Stimulated activated CD8-positive, alpha-beta memory T cell treated with anti-CD3 and anti-CD28 coated beads, Interleukin-15, amount 100 ng/mL, for 1 hour (primary cell): ENCODE results near the gene DLX2.
"Not testable (repeated sequence)": the region's sequence is repeated elsewhere in the genome, so short reads cannot be mapped to it uniquely, and the experiment has no call there.

Source experiments
- DNase-seq: peaks from one replicate; pipeline ENCODE4 v3.0.0-alpha.2; 2020; ENCODE audit warnings: low read depth

Gene DLX2

DNA sequence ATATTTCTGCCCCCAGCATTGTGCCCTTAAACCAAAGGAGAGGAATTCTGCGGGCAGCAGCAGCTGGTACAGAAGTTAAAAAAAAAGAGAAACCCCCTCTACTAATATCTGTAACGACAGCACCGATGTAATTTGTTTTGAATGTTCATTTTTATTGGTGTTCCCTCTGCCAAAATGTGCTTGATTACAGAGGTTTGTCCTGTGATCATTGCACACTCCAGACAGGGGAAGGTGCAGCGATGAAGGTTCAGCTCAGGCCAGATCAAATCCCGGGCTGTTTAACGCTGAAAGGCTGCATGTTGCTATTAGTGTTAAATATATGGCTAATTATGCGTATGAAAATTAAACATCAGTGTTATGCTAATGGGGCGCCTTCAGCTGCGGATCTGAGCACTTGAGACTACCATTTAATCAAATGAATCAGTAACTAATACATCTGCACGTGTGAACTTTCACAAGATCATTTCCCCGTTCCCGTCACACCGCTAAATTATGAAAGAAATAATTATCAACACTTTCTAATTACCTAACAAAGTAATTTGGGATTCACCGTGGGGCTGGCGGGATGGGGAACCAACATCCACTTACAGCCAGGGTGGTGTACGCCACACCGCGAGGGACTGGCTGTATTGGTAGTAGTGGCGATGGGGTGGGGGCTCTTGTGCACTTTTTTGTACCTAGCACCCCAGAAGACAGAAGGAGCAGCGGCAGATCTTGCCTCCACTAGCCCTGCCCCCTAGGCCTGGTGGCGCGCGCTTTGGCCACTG is 18.9 kb downstream of the DLX2 start:
- no peak for DNase-seq

DNA sequence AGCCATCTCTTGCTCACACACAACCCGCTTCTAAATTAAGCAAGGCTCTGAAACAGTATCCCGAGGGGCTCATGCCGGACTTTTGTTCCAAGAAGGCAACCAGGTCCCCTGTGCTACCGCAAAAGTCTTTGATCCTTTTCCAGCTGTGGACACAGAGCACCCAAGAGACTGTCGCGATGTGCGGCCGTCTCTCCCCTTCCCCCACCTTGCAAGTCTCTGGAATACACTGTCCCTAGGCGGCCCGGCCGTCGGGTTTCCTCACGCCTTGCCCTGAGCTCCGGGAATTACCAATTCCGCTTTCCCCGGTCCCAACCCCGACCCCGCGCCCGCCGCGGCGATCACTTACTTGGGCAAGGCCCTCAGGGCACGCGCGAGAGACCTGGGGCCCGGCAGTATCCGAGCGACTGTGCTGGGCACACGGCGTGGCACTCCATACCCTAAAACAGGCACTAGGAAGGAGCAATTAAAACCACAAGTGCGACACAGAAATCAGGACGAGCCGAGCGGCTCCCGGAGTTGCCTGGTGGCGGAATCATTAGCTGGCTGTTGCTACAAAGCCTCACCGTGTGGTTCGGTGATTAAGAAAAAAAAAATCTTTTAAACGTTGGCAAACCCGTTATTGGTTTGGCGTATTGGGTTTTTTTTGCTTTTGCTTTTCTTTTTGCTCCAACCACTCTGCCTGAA is 19.6 kb downstream of the DLX2 start:
- no peak for DNase-seq

DNA sequence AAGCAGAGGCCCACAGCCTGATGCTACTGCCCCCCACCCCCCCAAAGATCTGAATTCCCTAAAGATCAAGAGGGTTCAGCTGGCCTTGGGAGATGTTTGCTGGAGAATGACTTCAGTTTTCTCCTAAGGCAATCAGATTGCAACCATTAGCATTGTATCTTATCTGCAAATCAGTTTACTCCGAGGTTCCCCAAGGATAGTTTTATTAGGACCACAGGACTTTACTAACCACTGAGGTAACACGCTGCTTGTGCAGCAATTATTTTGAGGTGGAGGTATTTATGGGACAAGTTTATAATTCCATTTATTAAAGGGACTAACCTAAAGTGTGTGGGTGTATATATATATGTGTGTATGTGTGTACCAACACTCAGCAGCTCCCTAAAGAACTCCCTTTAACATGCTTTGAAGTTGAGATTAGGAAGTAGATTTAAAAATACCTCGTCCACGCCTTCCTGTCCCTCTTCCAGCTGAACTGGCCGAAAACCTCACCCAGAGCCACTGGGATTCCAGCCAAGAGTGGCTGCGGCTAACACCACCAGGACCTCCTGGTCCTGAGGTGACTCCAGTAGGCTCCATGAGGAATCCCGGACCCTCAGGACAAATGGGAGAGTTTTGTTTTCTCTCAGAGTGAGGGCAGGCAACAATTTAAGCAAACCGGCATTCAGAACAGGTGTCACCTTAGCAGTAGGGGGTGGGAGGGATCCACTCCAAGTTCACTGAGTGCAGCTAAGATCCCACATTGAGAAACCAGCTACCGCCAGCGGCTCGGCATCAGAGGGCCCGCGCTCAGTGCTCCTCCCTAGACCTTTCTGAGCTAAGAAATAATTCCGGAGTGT is 20.4 kb downstream of the DLX2 start:
- DNase-seq = no peak

DNA sequence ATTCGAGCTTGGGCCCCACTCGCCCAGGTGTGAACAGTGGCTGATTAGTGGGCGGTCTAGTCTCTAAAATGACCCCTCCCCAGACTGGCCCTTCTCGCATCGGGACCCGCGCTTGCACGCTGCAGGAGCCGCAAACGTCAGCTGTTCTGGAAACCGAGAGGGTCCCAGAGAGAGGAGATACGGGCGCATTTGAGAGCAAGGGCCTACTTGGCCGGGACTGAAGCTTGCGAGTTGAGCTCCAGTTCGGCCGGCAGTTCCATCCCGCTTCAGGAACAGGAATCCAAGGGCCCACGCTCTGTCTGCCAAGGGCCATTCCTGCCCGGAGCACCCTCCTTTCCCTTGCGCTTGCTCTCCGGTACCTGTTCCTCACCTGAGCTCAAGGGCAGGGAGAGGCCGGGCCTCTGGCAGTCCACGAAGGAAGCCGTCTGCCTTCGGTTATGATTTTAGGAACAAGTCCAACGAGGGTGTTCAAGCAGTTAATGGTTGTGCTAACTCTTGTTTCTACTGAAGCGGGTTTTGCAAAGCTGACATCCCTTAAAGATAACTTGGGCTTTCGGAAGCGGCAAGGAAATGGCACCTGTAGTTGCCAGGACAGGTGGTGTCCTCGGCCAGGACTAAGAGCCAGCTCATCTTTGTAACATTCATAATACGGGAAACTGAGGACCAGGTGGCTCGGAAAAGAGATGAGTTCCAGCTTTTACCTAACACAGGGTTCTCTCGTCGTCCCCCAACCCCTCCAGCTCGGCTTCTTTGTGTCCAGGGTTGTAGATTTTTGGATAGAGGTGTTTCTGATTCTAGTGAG is 21.3 kb downstream of the DLX2 start:
- DNase-seq = no peak

DNA sequence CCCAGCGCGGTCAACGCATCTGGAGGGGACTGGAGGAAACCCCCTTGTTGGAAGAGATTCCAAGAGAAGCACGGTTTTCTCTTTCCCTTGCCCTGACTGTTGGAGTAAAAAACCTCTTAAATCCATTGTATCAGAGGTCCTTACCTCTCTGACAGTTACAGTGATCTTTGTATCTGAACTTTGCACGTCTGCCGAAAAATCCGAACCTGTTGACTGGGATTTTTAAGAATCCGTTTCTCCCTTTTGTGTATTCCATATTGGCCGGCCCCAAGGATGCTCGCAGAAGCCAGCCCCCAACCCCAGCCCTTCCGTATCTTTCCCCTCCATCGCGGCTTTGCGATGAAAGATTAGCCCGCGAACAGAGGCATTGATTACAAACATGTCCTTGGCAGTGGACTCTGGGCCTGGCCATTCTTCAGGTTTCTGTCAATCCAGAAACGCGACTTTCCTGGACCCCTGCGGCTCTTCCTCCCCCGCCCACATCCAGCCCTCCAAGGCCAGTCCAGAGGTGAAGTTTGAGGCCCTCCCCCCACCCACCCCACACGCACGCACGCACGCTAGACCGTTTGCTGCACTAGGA is 22.0 kb downstream of the DLX2 start:
- DNase-seq = no peak

DNA sequence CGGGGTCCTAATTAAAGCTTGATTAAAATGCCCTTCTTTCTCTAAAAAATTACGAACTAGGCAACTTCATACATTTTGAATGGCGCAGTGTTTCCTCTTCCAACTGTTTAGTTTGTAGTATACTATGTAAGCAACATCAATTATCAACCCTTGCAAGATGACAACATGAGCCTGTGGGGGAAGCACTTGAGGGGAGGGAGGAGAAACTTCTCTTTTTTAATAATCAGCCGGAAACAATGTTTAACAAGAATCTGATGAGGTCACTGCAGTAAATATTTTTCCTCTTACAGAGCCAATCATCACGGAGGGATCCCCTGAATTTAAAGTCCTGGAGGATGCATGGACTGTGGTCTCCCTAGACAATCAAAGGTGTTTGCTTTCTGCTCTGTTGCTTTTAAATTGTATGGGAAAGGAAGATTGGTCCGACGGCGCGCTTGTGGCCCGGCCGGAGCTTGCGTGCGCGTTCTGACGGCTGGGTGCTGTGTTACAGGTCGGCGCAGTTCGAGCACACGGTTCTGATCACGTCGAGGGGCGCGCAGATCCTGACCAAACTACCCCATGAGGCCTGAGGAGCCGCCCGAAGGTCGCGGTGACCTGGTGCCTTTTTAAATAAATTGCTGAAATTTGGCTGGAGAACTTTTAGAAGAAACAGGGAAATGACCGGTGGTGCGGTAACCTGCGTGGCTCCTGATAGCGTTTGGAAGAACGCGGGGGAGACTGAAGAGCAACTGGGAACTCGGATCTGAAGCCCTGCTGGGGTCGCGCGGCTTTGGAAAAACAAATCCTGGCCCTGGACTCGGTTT is 22.7 kb downstream of the DLX2 start:
- no peak for DNase-seq

DNA sequence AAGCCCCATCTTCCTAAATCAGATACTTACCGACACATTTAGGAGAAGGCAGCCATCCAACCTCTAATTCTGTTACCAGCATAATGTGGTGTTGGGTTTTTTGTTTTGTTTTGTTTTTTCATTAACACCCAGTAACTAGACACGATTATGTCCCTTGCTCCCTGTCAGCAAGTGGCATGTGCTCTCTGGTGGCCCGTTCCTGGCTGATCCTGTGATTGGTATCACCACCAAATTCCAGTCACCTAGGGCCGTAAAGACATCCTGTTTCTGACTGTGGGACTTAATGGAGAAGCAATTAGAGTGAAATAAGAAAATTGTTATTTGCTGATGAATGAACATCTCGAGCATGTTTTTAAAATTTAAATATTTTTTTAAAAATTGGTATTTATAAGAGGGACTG is 23.3 kb downstream of the DLX2 start:
- DNase-seq = no peak

DNA sequence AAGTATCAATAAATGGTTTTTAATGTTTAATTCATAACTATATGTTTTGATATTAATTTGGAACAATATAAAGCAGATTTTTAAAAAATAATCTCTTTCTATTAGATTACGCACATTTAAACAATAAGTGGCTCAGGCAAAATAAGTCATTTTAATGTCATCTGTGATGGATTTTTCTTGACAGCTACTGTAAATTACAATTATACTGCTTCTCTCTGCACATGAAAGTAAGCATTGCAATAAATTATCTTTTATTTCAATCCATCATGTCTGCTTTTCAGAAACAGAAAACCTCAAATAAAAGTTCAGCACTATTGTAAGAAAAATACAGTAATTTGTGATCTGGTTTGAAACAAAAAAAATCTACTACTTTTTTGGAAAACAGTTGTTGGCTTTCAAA is 28.4 kb downstream of the DLX2 start:
- DNase-seq = no peak

DNA sequence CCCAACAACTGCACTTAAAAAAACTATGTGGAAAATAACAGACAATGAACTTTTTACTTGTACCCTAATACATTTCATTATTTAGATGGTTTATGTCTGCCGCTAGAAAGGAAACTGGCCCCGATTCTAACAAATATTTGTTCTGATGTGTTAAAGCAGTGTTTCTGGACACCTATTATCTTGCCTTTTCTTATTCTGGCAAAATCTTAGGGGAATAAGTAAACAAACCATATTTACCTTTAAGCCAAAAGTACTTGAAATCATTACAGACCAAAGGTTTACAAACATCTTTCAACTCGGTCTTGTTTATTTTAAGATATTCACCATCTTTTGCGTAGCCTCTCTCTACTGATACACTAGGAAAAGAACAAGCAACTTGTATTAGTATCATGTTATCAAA is 29.2 kb downstream of the DLX2 start:
- no peak for DNase-seq

DNA sequence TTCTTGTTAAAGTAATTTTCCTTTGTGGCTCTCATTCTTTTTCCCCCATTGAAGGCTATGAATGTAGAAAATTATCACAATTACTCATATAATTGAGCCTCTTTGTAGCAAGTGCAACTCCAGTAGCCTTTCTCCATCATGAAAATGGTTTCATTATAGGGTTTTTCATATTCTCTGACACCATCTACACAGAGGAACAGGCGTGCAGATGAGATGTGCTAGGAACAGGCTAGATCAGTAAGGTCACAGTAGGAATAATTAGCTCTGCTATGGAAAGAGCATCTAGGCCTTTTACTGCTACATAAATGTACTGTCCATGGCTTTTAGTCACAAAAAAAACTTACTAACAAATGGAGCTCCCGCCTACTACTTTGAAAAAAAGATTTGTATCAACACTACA is 30.0 kb downstream of the DLX2 start:
- DNase-seq = no peak

DNA sequence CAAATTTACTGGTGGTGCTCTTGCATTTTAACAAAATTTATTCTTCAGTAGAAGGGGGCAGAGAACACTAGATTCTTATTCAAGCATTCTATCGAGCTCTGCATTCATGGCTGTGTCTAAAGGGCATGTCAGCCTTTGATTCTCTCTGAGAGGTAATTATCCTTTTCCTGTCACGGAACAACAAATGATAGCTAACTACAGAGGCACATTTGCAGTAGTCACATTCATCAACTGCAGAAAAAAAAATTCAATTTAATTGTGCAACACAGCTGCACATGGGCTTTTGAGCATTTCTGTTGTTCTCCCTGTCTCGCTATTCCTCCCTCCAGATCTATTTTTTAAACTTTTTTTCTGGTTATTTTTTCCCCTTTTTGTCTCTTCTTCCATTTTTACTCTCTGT is 30.4 kb downstream of the DLX2 start:
- DNase-seq = no peak

DNA sequence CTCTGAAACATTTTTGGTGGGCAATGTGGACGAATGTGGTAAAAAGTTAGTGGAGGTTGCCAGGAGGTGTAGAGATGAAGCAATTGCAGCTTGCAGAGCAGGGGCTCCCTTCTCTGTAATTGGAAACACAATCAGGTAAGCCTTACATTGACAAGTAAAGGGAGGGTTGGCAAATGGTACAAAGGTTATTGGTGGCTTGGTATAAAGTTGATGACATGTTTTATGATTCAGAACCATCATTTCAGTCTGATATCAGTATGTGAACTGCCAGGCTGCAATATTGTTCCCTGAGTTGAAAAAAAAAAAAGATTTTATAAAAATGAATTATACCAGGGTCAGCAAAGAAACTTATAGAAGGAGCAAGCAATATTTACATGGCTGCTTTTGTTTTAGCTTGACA is 31.8 kb downstream of the DLX2 start:
- DNase-seq = no peak

DNA sequence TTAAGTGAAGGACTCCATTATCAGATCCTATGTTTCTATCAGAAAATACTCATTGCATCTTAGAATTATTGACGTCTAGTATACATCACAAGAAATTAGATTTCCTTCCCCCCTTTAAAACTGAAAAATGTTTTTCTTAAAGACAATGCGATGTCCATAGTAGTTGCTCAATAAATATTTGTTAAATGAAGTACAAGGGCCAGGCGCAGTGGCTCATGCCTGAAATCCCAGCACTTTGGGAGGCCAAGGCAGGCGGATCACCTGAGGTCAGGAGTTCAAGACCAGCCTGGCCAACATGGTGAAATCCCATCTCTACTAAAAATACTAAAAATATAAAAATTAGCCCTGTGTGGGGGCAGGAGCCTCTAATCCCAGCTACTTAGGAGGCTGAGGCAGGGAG is 34.8 kb downstream of the DLX2 start:
- not testable (repeated sequence) for DNase-seq

DNA sequence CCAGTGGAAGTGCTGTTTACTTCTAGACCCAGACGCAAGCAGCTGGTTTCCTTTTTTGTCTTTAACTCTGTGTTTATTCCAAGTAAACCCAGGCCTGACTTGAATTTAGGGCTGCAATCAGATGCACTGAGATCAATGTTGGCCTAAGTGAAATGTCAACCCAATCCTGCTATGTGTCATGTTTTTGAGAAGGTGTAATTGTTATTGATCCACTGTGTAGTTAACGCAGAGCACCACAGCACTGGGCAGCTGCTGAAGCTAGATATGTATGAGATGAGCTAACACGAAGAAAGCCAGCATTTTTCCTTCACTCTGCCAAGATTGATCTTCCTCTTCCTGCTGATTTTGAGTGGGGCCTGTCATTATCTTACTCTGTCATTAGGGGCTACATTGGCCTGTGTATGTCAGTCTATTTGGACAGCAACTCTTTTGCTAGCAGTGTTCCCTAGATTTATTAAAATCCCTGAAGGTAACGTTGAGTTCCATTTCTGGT is 36.3 kb downstream of the DLX2 start:
- DNase-seq = no peak

DNA sequence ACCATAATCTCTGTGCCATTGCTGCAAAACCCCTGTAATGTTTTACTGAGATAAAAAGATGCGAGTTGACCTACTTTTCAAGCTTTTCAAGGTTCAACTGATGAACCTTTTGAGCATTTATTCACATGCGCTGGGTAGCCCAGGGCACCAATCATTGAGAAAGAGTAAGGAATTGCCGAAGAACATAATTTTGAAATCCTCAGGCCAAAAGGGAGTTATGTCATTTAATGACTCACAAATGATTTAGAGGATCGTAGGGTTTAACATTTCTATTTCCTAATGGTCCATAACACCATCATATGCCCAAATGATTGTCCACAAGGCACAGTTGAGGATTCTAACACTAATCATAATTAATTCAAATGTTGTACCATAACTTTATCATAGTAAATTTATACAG is 37.6 kb downstream of the DLX2 start:
- DNase-seq = no peak

DNA sequence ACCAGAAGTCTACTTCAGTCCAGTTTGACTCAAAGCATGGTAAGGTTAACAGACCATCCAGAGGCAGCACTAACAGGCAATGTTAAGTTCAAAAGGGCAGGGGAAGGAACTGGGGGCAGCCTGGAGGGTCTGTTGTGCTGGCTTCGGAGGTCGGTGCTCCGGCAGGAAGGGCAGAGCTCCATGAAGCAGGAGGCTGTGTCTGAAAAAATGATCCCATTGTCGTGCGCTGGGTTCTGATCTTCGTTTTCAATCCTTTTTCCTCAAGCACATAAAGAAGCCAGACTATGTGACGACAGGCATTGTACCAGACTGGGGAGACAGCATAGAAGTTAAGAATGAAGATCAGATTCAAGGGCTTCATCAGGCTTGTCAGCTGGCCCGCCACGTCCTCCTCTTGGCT is 39.3 kb downstream of the DLX2 start:
- DNase-seq = no peak

DNA sequence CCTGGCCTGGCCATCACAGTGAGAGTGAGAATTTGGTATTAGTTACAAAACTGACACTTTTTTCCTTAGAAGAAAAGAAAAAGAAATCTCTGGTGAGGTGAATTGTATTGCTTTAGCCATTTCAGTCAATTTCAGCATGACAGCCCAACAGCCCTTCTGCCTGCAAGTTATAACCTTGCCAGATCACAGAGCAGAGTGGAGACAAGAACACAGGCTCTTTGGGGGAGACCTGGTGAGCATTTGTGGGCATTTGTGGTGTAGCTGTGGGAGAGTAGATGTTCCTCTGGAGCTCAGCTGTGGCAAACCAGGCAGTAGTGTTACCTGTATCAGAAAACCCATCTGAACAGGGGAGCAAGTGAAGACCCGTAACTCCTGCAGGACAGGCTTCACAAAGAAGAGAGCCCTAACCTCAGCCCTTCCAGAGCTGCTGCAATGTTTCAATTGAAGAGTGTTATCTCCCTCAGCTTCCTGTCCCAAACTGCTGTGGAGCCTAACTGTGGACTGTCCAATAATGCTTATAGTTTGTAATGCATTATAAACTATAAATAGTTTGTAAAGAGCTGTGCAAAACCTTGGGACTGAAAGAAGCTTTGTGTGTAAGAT is 40.2 kb downstream of the DLX2 start:
- no peak for DNase-seq

DNA sequence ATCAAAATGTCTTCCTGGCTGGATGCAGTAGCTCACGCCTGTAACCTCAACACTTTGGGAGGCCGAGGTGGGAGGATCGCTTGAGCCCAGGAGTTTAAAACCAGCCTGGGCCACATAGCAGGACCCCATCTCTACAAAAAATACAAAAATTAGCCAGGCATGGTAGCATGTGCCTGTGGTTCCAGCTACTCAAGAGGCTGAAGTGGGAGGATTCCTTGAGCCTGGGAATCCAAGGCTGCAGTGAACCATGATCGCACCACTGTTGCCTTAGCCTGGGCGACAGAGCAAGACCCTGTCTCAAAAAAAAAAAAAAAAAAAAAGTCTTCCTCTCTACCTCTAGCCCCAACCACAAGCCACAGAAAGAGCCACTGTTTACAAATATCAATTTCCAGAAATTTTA is 42.6 kb downstream of the DLX2 start:
- DNase-seq = not testable (repeated sequence)

DNA sequence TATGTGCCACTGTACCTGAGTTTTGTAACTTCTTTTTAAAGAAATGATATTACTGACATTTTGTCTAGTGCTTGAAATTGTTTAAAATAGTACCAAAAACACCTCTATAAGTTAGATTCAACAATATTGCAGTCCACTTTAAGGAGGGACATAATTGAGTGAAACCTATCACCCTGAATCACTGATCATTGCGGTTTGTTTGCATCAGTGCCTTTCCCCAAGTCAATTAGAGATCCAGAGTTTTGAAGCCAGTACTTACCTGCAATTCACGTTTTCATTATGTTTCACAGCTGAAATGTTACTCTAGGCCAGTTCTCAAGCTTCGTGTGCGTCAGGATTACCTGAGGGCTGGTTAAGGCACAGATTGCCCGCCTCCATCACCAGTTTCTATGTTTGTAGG is 44.0 kb downstream of the DLX2 start:
- no peak for DNase-seq

DNA sequence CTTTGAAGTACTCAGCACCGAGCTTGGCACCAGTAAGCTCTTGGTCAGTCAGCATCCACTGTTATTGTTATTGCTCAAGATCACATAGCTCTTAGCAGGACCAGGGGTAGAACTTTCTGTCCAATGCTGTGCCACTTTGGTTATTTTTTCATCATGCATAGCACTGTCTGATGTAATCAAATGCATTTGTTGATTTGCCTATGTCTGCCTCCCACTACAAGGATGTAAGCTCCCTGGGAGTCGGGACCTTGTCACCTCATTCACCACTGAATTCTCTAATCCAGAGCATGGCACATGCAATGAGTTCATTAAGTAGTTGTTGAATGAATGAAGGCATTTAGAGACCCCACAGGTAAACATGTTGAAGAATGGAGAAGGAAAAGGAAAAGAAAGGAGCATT is 46.4 kb downstream of the DLX2 start:
- DNase-seq = no peak
